Vagina (tissue), 2 donors: ENCODE results near the gene ZMYND11.

Source experiments
- POLR2A ChIP-seq, 2 donors: fragments of 450-650 bp; IDR thresholded peaks; one replicate each; pipeline ENCODE4 v1.6.1; 2017; ENCODE audit warnings: antibody characterized with exemption in 2 of 2, mild to moderate bottlenecking in 2 of 2, moderate library complexity in 2 of 2
- TF ChIP-seq, protein P1 (sequence below), 3 experiments: fragments of 450-650 bp in 2 of 3; fragments of 200-600 bp in 1 of 3; sonication (generic) in 1 of 3; IDR thresholded peaks; one replicate each; pipeline ENCODE4 v1.5.1; 2017 to 2019; ENCODE audit warnings: antibody characterized with exemption in 3 of 3, mild to moderate bottlenecking in 2 of 3, moderate library complexity in 2 of 3

DNA sequence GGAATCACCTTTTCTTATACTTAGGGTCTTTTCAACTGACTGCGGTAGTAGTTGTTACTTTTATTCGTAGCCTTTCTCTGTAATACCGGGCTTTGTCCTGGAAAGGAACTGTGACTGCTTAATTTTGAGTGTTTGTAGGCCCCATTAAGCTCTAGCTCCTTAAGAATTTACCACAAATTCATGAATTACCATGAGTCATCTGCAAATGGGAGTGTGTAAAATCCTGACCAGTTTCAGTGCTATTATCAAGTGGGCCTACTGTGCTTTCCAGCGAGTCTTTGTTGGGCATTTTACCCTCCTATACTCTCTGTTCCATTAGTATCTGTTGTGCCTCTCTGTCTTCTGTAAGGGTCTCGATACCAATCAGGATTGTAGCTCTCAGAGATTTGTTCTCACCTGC, 49.7 kb downstream of the ZMYND11 start:
- TF ChIP-seq, protein P1, sequence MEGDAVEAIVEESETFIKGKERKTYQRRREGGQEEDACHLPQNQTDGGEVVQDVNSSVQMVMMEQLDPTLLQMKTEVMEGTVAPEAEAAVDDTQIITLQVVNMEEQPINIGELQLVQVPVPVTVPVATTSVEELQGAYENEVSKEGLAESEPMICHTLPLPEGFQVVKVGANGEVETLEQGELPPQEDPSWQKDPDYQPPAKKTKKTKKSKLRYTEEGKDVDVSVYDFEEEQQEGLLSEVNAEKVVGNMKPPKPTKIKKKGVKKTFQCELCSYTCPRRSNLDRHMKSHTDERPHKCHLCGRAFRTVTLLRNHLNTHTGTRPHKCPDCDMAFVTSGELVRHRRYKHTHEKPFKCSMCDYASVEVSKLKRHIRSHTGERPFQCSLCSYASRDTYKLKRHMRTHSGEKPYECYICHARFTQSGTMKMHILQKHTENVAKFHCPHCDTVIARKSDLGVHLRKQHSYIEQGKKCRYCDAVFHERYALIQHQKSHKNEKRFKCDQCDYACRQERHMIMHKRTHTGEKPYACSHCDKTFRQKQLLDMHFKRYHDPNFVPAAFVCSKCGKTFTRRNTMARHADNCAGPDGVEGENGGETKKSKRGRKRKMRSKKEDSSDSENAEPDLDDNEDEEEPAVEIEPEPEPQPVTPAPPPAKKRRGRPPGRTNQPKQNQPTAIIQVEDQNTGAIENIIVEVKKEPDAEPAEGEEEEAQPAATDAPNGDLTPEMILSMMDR (IDR thresholded peaks at IDR 0.05): no peak
- TF ChIP-seq POLR2A (IDR thresholded peaks at IDR 0.05): no peak
